Activated CD4-positive, alpha-beta T cell treated with anti-CD3 and anti-CD28 coated beads for 36 hours (primary cell): ENCODE results near the gene SLC6A16. TPM values are rescaled to one million over a fixed set of nuclear protein-coding genes. Genes with fewer than 3 reads are reported as not detected.
"Not testable (repeated sequence)": the region's sequence is repeated elsewhere in the genome, so short reads cannot be mapped to it uniquely, and the experiment has no call there.

ENCODE experiments used
- ATAC-seq: fragments of 200-7000 bp; cut with Tn5 transposase; one replicate; pipeline ENCODE4 v1.10.0; 2021; ENCODE audit warnings: mild to moderate bottlenecking, moderate library complexity
- CTCF ChIA-PET: fragments of 350-600 bp; sonication (Branson Sonifier 250); formaldehyde crosslinking; loops from one replicate; lab custom pipeline; 2021; ENCODE audit warnings: antibody characterized with exemption; lab: Charles Lee
- POLR2A ChIA-PET: fragments of 350-600 bp; sonication (Branson Sonifier 250); formaldehyde crosslinking; loops from one replicate; lab custom pipeline; 2021; ENCODE audit warnings: antibody characterized with exemption, inconsistent platforms; lab: Charles Lee
- DNase-seq: peaks from one replicate; pipeline ENCODE4 v3.0.0-alpha.2; 2020
- H3K27ac Mint-ChIP-seq: one replicate; pipeline ENCODE4 v1.8.0; 2021; ENCODE audit warnings: mixed read lengths
- H3K27me3 Mint-ChIP-seq: one replicate; pipeline ENCODE4 v1.8.0; 2021; ENCODE audit warnings: mixed read lengths
- H3K36me3 Mint-ChIP-seq: one replicate; pipeline ENCODE4 v1.8.0; 2021; ENCODE audit warnings: low read depth, mixed read lengths
- H3K4me1 Mint-ChIP-seq: one replicate; pipeline ENCODE4 v1.8.0; 2021; ENCODE audit warnings: mixed read lengths
- H3K4me3 Mint-ChIP-seq: one replicate; pipeline ENCODE4 v1.8.0; 2021; ENCODE audit warnings: mild to moderate bottlenecking, moderate library complexity, mixed read lengths
- H3K9me3 Mint-ChIP-seq: one replicate; pipeline ENCODE4 v1.8.0; 2021; ENCODE audit warnings: low read depth, mixed read lengths
- intact Hi-C, 2 experiments: fragments of 100-400 bp; cut with DNase I in 1 of 2; cut with micrococcal nuclease in 1 of 2; formaldehyde crosslinking; loops; one replicate each; pipeline versions ENCODE4 v1.14.2 to v1.15.1; 2022 to 2024; cut with DNase I, micrococcal nuclease
- total RNA-seq, 2 experiments: library from RNA; stranded (reverse); gene quantifications; one replicate each; pipeline ENCODE4 v1.2.3, GENCODE V29; 2021

Gene SLC6A16
- 1 to 10 TPM in 1 of 2 experiments, under 1 TPM in 1; 0.42 to 1.3 TPM for total RNA-seq

DNA sequence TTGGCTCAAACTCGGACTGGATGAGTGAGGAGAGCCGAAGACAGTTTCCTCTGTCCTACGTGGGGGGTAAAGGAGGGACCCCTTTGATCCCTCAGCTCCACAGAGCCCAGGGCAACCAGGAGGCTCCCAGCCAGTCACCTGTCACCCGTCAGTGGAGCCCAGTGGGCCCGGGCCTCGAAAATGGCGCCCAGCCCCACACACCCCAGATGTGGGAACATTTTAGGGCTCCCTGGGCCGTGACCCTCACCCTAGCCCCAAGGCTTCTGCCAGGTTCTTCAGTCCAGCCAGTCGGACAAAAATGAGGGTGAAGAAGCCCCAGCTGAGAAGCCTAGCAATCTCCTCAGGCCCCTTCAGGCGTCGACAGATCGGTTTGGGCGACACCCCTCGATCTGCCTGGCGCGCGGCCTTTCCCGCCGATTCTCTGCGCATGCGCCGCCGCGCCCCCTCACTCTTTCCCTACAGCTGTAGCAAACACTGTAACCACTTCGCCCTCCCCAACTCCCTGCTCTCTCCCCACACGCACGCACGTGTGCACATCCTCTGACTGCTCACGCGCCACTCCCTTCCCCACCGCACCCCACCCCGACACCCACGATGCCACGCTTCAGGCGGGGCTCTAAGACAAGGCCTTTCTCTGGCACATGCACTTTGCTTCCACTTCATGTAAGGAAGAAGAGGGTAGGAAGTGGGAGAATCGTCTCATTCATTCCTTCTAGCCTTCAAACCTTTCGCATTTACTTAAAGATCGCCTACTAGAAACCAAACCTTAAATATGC, at the start of gene SLC6A16:
SLC6A16 (minus strand) TSS at position 391 of the 776 bp plus-strand sequence. CDS start 13,844 bp downstream, outside the sequence.
- intact Hi-C loops: no loop called here
- no peak for DNase-seq
- H3K27me3 Mint-ChIP-seq: no peaks in the 10 kb centered on the region
- peaks cover 4% of the 10 kb centered on the region for H3K36me3 Mint-ChIP-seq
- no peak for ATAC-seq
- ChIA-PET CTCF (interaction anchor here (0.6 kb wide), 1 partner anchor 9 kb away, joined by 3 read pairs; no protein-coding TSS in a partner anchor), POLR2A (no interaction called here)
- no peak within 1 kb of the TSS for H3K27ac Mint-ChIP-seq
- no peak within 1 kb of the TSS for H3K4me3 Mint-ChIP-seq
- H3K4me1 Mint-ChIP-seq: peaks cover 23% of the 10 kb centered on the region
- no peaks in the 10 kb centered on the region for H3K9me3 Mint-ChIP-seq

DNA sequence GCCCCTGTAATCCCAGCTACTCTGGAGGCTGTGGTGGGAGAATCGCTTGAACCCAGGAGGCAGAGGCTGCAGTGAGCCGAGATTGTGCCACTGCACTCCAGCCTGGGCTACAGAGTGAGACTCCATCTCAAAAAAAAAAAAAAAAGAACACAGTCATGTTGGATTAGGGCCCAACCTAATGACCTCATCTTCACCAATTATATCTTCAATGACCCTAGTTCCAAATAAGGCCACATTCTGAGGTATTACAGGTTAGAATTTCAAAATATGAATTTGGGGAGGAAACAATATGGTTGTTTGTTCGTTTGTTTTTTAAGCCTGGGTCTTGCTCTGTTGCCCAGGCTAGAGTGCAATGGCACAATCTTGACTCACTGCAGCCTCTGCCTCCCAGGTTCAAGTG, 48.2 kb upstream of the SLC6A16 start:
- H3K27ac Mint-ChIP-seq, H3K4me3 Mint-ChIP-seq, CTCF ChIA-PET, POLR2A ChIA-PET, H3K9me3 Mint-ChIP-seq, ATAC-seq, H3K27me3 Mint-ChIP-seq, H3K36me3 Mint-ChIP-seq, intact Hi-C loops, H3K4me1 Mint-ChIP-seq, DNase-seq: not testable (repeated sequence)

DNA sequence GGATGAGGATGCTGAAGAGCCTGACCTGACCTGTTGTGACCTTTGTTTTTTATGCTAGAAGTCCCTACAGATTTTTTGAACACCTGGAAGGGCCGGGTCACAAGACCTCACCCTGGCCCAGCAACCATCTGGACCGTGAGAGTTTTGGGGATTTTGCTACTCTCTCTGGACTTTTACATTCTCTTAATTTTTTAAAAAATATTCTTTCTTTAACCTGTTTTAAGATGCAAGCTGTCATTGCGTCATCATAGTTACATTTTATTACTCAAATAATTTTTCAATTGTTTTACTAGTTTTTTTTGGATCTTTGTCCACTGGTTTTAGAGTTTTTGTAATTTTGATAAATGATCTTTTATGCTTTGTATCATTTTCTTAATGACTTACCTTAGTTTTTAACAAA, 46.2 kb upstream of the SLC6A16 start:
- Mint-ChIP-seq H3K36me3 (no peaks in the 10 kb centered on the region), H3K27ac (no peak overlapping the region), H3K27me3 (peaks cover 3% of the 10 kb centered on the region), H3K9me3 (peaks cover 7% of the 10 kb centered on the region), H3K4me1 (no peaks in the 10 kb centered on the region), H3K4me3 (no peak overlapping the region)
- intact Hi-C loops: no loop called here
- no peak for DNase-seq
- ChIA-PET POLR2A (no interaction called here), CTCF (interaction anchor here (1.2 kb wide), 1 partner anchor 13 kb away, joined by 3 read pairs; no protein-coding TSS in a partner anchor)
- ATAC-seq: no peak

DNA sequence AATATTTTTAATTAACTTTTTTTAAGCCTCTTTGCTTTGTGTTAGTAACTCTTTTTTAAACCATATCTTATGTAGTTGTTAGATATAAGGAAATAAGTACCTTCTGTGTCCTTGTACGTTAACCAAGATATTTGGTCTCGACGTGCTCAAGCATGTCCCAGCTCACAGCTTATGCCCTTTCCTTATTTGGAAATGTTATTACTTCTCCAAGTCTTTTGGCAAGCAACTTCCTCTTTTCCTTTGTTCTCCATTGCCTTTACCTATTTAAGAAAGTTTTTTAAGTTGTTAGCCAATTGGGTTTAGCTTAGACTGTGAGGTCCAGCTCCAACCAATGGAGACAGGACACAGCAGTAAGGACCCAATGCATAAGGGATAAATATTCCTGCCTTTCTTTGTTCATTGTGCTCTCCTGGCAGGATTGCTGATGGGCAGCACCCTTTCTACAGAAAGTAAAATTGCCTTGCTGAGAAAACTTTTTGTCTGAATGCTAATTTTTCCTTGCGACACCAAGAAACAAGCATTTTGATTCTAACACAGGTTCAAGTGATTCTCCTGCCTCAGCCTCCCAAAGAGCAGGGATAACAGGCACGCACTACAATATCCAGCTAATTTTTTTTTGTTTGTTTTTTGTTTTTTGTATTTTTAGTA, 43.8 kb upstream of the SLC6A16 start:
- intact Hi-C loops: no loop called here
- H3K27me3 Mint-ChIP-seq: peaks cover 10% of the 10 kb centered on the region
- POLR2A ChIA-PET: interaction anchor here (0.6 kb wide), 1 partner anchor 17 kb away, joined by 3 read pairs; no protein-coding TSS in a partner anchor
- CTCF ChIA-PET: interaction anchor here (0.5 kb wide), 1 partner anchor 193 kb away, joined by 4 read pairs; no protein-coding TSS in a partner anchor
- no peaks in the 10 kb centered on the region for H3K36me3 Mint-ChIP-seq
- no peak for ATAC-seq
- no peak for DNase-seq
- H3K4me3 Mint-ChIP-seq: no peak overlapping the region
- peaks cover 7% of the 10 kb centered on the region for H3K9me3 Mint-ChIP-seq
- no peak overlapping the region for H3K27ac Mint-ChIP-seq
- peaks cover 3% of the 10 kb centered on the region for H3K4me1 Mint-ChIP-seq

DNA sequence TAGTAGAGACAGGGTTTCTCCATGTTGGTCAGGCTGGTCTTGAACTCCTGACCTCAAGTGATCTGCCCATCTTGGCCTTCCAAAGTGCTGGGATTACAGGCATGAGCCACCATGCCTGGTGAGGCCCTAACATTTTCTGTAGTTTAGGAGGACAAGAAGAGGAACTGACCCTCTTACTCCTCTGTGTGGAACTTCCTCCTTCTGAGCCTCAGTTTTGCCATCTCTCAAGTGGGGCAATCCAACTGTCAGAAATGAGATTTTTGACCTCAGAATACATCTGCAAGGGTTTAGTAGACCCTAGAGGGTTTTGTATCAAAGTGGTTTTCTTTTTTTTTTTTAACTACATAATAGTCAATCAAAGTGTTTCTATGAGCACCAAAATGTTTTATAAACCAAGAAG, 41.1 kb upstream of the SLC6A16 start:
- CTCF ChIA-PET: interaction anchor here (1.5 kb wide), 1 partner anchor 32 kb away, joined by 4 read pairs; no protein-coding TSS in a partner anchor
- Mint-ChIP-seq H3K4me1 (peaks cover 11% of the 10 kb centered on the region), H3K4me3 (no peak overlapping the region), H3K27ac (no peak overlapping the region), H3K36me3 (no peaks in the 10 kb centered on the region), H3K9me3 (peaks cover 7% of the 10 kb centered on the region), H3K27me3 (peaks cover 19% of the 10 kb centered on the region)
- no peak for ATAC-seq
- POLR2A ChIA-PET: no interaction called here
- intact Hi-C loops: no loop called here
- DNase-seq: no peak

DNA sequence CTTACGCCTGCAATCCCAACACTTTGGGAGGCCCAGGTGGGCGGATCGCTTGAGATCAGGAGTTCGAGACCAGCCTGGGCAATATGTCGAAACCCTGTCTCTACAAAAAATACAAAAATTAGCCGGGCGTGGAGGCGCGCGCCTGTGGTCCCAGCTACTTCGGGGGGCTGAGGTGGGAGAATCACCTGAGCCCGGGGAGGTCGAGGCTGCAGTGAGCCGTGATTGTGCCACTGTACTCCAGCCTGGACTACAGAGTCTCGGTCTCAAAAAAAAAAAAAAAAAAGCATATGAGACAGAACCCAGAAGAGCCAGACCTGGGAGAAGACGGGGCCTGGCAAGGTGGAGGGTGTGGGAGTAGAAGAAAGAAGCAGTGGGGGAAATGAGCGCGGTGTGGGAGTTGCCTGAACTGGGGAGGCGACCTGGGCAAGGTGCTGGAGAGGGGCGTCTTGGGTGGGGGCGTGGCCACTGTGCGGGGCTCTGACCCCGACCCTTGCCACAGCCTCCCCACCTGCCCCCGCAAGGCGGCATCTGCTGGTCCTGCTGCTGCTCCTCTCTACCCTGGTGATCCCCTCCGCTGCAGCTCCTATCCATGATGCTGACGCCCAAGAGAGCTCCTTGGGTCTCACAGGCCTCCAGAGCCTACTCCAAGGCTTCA, 39.2 kb upstream of the SLC6A16 start:
- ChIA-PET CTCF (no interaction called here), POLR2A (no interaction called here)
- no peak for DNase-seq

DNA sequence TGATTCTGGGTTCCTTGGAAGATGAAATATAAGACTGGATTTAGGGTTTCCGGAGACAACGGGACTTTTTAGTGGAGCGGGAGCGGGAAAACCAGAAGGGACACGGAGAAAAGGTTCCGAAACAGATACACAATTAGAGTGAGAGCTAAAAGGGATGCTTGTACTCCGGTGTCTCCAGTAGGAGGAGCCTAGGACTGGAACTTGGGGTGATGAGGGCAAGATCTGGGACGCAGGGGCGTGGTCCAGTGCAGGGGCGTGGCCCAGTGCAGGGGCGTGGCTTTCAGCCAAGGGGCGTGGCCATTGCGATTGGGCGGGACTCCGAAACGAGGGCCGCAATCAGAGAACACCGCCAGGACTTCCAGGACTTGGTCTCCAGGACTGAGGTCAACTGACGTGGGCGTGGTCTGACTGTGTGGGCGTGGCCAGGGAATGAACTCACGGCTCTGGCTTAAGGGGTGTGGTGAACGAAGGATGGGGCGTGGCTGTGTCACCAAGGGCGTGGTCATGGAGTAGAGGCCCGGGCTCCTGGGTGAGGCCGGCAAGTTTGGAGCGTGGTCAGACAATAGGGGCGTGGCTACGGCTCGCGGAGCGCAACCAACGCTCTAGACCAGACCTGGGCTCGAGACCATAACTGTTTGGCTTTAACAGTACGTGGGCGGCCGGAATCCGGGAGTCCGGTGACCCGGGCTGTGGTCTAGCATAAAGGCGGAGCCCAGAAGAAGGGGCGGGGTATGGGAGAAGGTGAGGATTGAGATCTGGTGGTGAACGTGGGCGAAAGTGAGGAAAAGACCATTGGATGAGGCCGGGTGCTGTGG, 38.5 kb upstream of the SLC6A16 start, which contains the start of gene DKKL1:
DKKL1 (plus strand) TSS at position 610 of the 815 bp plus-strand sequence; CDS start at position 732, 122 bp downstream.
- POLR2A ChIA-PET: interaction anchor here (0.6 kb wide), 1 partner anchor 51 kb away, joined by 4 read pairs; no protein-coding TSS in a partner anchor
- no peak within 1 kb of the TSS for H3K4me3 Mint-ChIP-seq

More for the DNA sequence above, 39.2 kb upstream of the SLC6A16 start:
- H3K4me3 Mint-ChIP-seq: no peak overlapping the region
- intact Hi-C loops: loop anchor here in 1 of 2 experiments (2.0 kb wide), 1 partner anchor 19 kb away; no protein-coding TSS in a partner anchor
- H3K27ac Mint-ChIP-seq: no peak overlapping the region
- ATAC-seq: no peak
- peaks cover 23% of the 10 kb centered on the region for H3K27me3 Mint-ChIP-seq
- no peaks in the 10 kb centered on the region for H3K36me3 Mint-ChIP-seq
- peaks cover 4% of the 10 kb centered on the region for H3K9me3 Mint-ChIP-seq
- peaks cover 11% of the 10 kb centered on the region for H3K4me1 Mint-ChIP-seq

DNA sequence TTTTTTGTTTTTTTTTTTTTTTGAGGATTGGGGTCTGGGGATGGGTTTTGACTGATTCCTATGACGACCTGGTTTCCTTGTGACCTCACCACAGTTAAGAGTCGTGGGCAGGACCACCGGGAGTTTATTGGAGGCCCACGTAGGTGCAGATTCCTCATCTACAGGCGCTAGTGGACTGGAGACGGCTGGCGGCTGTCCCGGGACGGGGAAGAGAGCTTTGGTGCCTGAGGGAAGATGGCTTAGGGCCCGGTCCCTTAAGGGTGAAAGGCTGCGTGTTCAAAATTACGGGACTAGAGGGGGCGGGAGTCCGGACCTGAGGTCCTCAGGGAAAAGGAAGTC, 37.9 kb upstream of the SLC6A16 start:
- Mint-ChIP-seq H3K27me3 (peaks cover 23% of the 10 kb centered on the region), H3K27ac (no peak overlapping the region), H3K36me3 (no peaks in the 10 kb centered on the region), H3K9me3 (no peaks in the 10 kb centered on the region), H3K4me3 (no peak overlapping the region), H3K4me1 (peaks cover 11% of the 10 kb centered on the region)
- intact Hi-C loops: loop anchor here (1.0 to 2.0 kb wide), 7 partner anchors 25 to 235 kb away; partner anchors contain the start of genes CD37 (in 2 of the 2), FLT3LG (in 1 of the 2) and KASH5 (in 1 of the 2)
- POLR2A ChIA-PET: interaction anchor here (0.6 kb wide), 1 partner anchor 51 kb away, joined by 4 read pairs; no protein-coding TSS in a partner anchor
- CTCF ChIA-PET: interaction anchor here (1.0 kb wide), 1 partner anchor 28 kb away, joined by 3 read pairs; the partner anchor contains the start of gene CD37
- ATAC-seq (no peak), DNase-seq (peak; percentile 26)

More for the DNA sequence above, 38.5 kb upstream of the SLC6A16 start, which contains the start of gene DKKL1:
- CTCF ChIA-PET: interaction anchor here (1.0 kb wide), 1 partner anchor 29 kb away, joined by 3 read pairs; the partner anchor contains the start of gene CD37
- peak; percentile 88 for ATAC-seq
- H3K4me1 Mint-ChIP-seq: peaks cover 11% of the 10 kb centered on the region
- H3K36me3 Mint-ChIP-seq: no peaks in the 10 kb centered on the region
- intact Hi-C loops: loop anchor here (1.0 to 2.0 kb wide), 8 partner anchors 19 to 235 kb away; partner anchors contain the start of genes CD37 (in 2 of the 2), FLT3LG (in 1 of the 2) and KASH5 (in 1 of the 2)
- peak; percentile 92 for DNase-seq
- peaks cover 23% of the 10 kb centered on the region for H3K27me3 Mint-ChIP-seq
- H3K27ac Mint-ChIP-seq: no peak within 1 kb of the TSS
- H3K9me3 Mint-ChIP-seq: no peaks in the 10 kb centered on the region

DNA sequence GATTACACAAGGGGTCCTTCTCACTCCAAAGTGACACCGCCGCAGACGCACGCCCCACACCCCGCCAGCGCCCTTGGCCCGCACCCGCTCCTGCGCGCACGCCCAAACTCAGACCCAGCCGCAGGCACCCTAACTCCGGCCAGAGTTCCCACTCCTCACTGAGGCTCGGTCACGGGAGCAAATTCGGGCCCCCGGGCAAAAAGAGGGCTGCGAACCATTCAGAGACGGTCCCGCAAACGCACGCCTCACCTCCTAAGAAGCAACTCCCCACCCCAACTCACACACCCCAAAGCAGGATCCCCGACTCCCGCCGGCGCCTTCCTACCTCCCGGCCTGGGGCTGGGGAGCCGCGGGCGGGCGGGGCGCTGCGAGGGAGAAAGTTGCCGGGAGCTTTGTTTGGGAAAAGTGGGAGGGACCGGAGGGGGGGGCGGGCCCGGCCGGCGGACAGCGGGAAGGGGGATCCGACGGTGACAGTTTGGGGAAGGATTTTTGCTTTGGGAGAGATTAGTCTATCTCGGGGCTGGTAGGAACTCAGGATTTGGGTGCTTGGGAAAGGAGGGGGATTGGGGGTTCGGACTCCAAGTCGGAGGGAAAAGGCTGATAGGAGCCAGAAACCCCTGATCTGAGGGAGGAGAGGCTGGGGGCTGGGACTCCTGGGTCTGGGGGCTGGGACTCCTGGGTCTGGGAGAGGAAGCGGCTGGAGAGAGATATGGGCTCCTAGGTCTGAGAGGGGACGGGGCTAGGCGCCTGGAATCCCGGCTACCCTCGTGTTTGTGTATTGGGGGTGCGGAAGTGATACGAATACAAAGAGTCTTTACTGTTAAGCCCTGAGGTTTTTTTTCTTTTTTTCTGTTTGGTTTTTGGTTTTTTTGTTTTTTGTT, 37.3 kb upstream of the SLC6A16 start, which contains the start of gene TEAD2:
TEAD2 (minus strand) TSS at position 369 of the 881 bp plus-strand sequence. CDS start 2,341 bp downstream, outside the sequence.
- ATAC-seq (no peak), DNase-seq (peak; percentile 34)
- intact Hi-C loops: loop anchor here (2.0 kb wide), 1 partner anchor 27 kb away; the partner anchor contains the start of gene CD37 (in 2 of the 2)
- POLR2A ChIA-PET: interaction anchor here (0.6 kb wide), 1 partner anchor 52 kb away, joined by 4 read pairs; no protein-coding TSS in a partner anchor
- CTCF ChIA-PET: interaction anchor here (1.0 kb wide), 1 partner anchor 27 kb away, joined by 3 read pairs; the partner anchor contains the start of gene CD37
- Mint-ChIP-seq H3K4me3 (peak within 1 kb of the TSS; percentile 15), H3K9me3 (no peaks in the 10 kb centered on the region), H3K27me3 (peaks cover 23% of the 10 kb centered on the region), H3K27ac (no peak within 1 kb of the TSS), H3K36me3 (no peaks in the 10 kb centered on the region), H3K4me1 (peaks cover 11% of the 10 kb centered on the region)
